HCT116 (cell line): Measurements from ENCODE around the gene SPTBN4. TPM values are rescaled to one million over a fixed set of nuclear protein-coding genes. Genes with fewer than 3 reads are reported as not detected.

Experiments used
- ATAC-seq: fragments of 200-7000 bp; cut with Tn5 transposase; 2 replicates; pipeline ENCODE4 v1.9.1; 2020; ENCODE audit warnings: mild to moderate bottlenecking, moderate library complexity
- BruUV-seq: library from RNA; stranded (reverse); fragments of 400-500 nt; replicated peaks from 2 replicates; lab custom pipeline; 2021; lab: Mats Ljungman, UMichigan
- CTCF ChIA-PET: fragments of 300-600 bp; sonication (Branson Sonifier 250); formaldehyde crosslinking; loops from one replicate; lab custom pipeline; 2021; ENCODE audit warnings: antibody characterized with exemption; lab: Charles Lee
- POLR2A ChIA-PET: fragments of 300-600, 350-600 bp; sonication (Branson Sonifier 250); formaldehyde crosslinking; loops from one replicate; lab custom pipeline; 2021; ENCODE audit warnings: antibody characterized with exemption; lab: Charles Lee
- RAD21 ChIA-PET, 2 experiments: fragments of 300-600 bp; sonication (Branson Sonifier 250); formaldehyde crosslinking; loops; one replicate each; lab custom pipeline; 2023; ENCODE audit warnings: low total read pairs in 2 of 2; ENCODE audit not compliant: uncharacterized antibody in 2 of 2, unreplicated experiment in 2 of 2, low non-redundant PET in 1 of 2; lab: Charles Lee
- DNase-seq: peaks from one replicate; pipeline ENCODE4 v3.0.0-alpha.2; 2010; ENCODE audit warnings: low read depth, low spot score
- H2AFZ ChIP-seq: fragments of 200-600 bp; shearing (Covaris generic), sonication (generic); 2 replicates; pipeline ENCODE4 v1.6.1; 2017; ENCODE audit warnings: low read depth, mixed run types, mixed read lengths, antibody characterized with exemption, low read length; ENCODE audit not compliant: poor library complexity, severe bottlenecking
- H3K27ac ChIP-seq: 2 replicates; pipeline ENCODE4 v1.5.1; 2012; ENCODE audit warnings: low read depth, low read length
- H3K27me3 ChIP-seq: fragments of 200-600 bp; sonication (generic); 2 replicates; pipeline ENCODE4 v1.6.1; 2016; ENCODE audit warnings: mixed run types, low read length, mixed read lengths; ENCODE audit not compliant: insufficient read depth
- H3K36me3 ChIP-seq, 2 experiments: fragments of 200-500 bp in 1 of 2; fragments of 200-600 bp in 1 of 2; sonication (Bioruptor generic) in 1 of 2; sonication (generic) in 1 of 2; 2 replicates each; pipeline versions ENCODE4 v1.5.1 to v1.6.1; 2014 to 2016; ENCODE audit warnings: low read length in 2 of 2, inconsistent platforms in 1 of 2, mixed read lengths in 1 of 2, mixed run types in 1 of 2; ENCODE audit not compliant: insufficient read depth in 2 of 2, control insufficient read depth in 1 of 2
- H3K4me1 ChIP-seq, 2 experiments: fragments of 200-600 bp in 1 of 2; sonication (generic) in 1 of 2; 2 replicates each; pipeline versions ENCODE4 v1.5.1 to v1.6.1; 2012 to 2017; ENCODE audit warnings: low read length in 2 of 2, inconsistent platforms in 1 of 2, mild to moderate bottlenecking in 1 of 2, mixed read lengths in 1 of 2, mixed run types in 1 of 2, moderate library complexity in 1 of 2; ENCODE audit not compliant: insufficient read depth in 2 of 2, control insufficient read depth in 1 of 2
- H3K4me2 ChIP-seq: fragments of 200-600 bp; sonication (generic); 2 replicates; pipeline ENCODE4 v1.6.1; 2017; ENCODE audit warnings: mixed run types, low read length, mixed read lengths
- H3K4me3 ChIP-seq, 2 experiments: fragments of 200-600 bp in 1 of 2; sonication (generic) in 1 of 2; replicated peaks in 1 of 2; 2 replicates each; pipeline ENCODE4 v1.5.1; 2011 to 2016; ENCODE audit warnings: low read length in 2 of 2, control low read depth in 1 of 2, low read depth in 1 of 2, mild to moderate bottlenecking in 1 of 2, mixed read lengths in 1 of 2, mixed run types in 1 of 2
- H3K79me2 ChIP-seq: fragments of 200-600 bp; sonication (generic); 2 replicates; pipeline ENCODE4 v1.6.1; 2017; ENCODE audit warnings: mild to moderate bottlenecking, mixed run types, low read length, moderate library complexity, mixed read lengths; ENCODE audit not compliant: insufficient read depth
- H3K9ac ChIP-seq: fragments of 200-600 bp; sonication (generic); 2 replicates; pipeline ENCODE4 v1.6.1; 2016; ENCODE audit warnings: low read length, mixed read lengths
- H3K9me2 ChIP-seq: fragments of 200-600 bp; sonication (generic), shearing (Covaris generic); 2 replicates; pipeline ENCODE4 v1.6.1; 2017; ENCODE audit warnings: mixed run types, mild to moderate bottlenecking, moderate library complexity; ENCODE audit not compliant: insufficient read depth
- H3K9me3 ChIP-seq, 2 experiments: fragments of 200-500 bp in 1 of 2; fragments of 200-600 bp in 1 of 2; sonication (Bioruptor generic) in 1 of 2; sonication (generic) in 1 of 2; 2 replicates each; pipeline ENCODE4 v1.6.1; 2014 to 2017; ENCODE audit warnings: low read length in 2 of 2, mixed read lengths in 2 of 2, inconsistent platforms in 1 of 2, low read depth in 1 of 2, mild to moderate bottlenecking in 1 of 2, mixed run types in 1 of 2, moderate library complexity in 1 of 2; ENCODE audit not compliant: control insufficient read depth in 1 of 2, insufficient read depth in 1 of 2
- H4K20me1 ChIP-seq: fragments of 200-600 bp; sonication (generic), shearing (Covaris generic); 2 replicates; pipeline ENCODE4 v1.6.1; 2017; ENCODE audit warnings: mixed run types, mild to moderate bottlenecking, moderate library complexity; ENCODE audit not compliant: insufficient read depth
- ATF3 ChIP-seq: IDR thresholded peaks from 2 replicates; pipeline ENCODE4 v1.6.1; 2012
- CBX3 ChIP-seq: IDR thresholded peaks from 2 replicates; pipeline ENCODE4 v1.6.1; 2012; ENCODE audit warnings: low read depth
- CEBPB ChIP-seq: IDR thresholded peaks from 2 replicates; pipeline ENCODE4 v1.6.1; 2012; ENCODE audit warnings: low read depth
- EGR1 ChIP-seq: IDR thresholded peaks from 2 replicates; pipeline ENCODE4 v1.6.1; 2012; ENCODE audit warnings: low read depth
- ELF1 ChIP-seq: IDR thresholded peaks from 2 replicates; pipeline ENCODE4 v1.6.1; 2012; ENCODE audit warnings: low read depth, borderline replicate concordance
- EZH2 ChIP-seq: fragments of 200-600 bp; sonication (generic); IDR thresholded peaks from 2 replicates; pipeline ENCODE4 v1.6.1; 2017; ENCODE audit warnings: antibody characterized with exemption, mixed run types
- MAX ChIP-seq: IDR thresholded peaks from 2 replicates; pipeline ENCODE4 v1.6.1; 2012
- POLR2A ChIP-seq: IDR thresholded peaks from 2 replicates; pipeline ENCODE4 v1.7.0; 2011; ENCODE audit warnings: borderline replicate concordance; ENCODE audit not compliant: insufficient read depth, insufficient read length; ENCODE audit errors: extremely low read depth
- POLR2AphosphoS5 ChIP-seq: IDR thresholded peaks from 2 replicates; pipeline ENCODE4 v1.6.1; 2011; ENCODE audit warnings: mild to moderate bottlenecking, low read depth, low read length, moderate library complexity
- RAD21 ChIP-seq: IDR thresholded peaks from 2 replicates; pipeline ENCODE4 v1.6.1; 2012; ENCODE audit warnings: low read depth, mild to moderate bottlenecking
- REST ChIP-seq: IDR thresholded peaks from 2 replicates; pipeline ENCODE4 v1.6.1; 2012; ENCODE audit warnings: low read depth
- SIN3A ChIP-seq: IDR thresholded peaks from 2 replicates; pipeline ENCODE4 v1.6.1; 2012; ENCODE audit warnings: low read depth
- SP1 ChIP-seq: IDR thresholded peaks from 2 replicates; pipeline ENCODE4 v1.6.1; 2012; ENCODE audit warnings: low read depth
- SRF ChIP-seq: IDR thresholded peaks from 2 replicates; pipeline ENCODE4 v1.6.1; 2012; ENCODE audit warnings: low read depth
- TCF7L2 ChIP-seq: IDR thresholded peaks from 2 replicates; pipeline ENCODE4 v1.7.0; 2011; ENCODE audit warnings: borderline replicate concordance, inconsistent platforms; ENCODE audit not compliant: insufficient read depth, insufficient read length; ENCODE audit errors: extremely low read depth
- YY1 ChIP-seq: IDR thresholded peaks from 2 replicates; pipeline ENCODE4 v1.6.1; 2011; ENCODE audit warnings: low read length, low read depth, moderate library complexity, mild to moderate bottlenecking; ENCODE audit not compliant: insufficient replicate concordance; ENCODE audit errors: extremely low read depth
- ZFX ChIP-seq: fragments of 450-650 bp; IDR thresholded peaks from 2 replicates; pipeline ENCODE4 v1.6.1; 2017
- ZNF274 ChIP-seq: fragments of 200-500 bp; sonication (Bioruptor generic); IDR thresholded peaks from 2 replicates; pipeline ENCODE4 v1.6.1; 2014; ENCODE audit warnings: mild to moderate bottlenecking, low read depth, low read length, inconsistent platforms
- intact Hi-C: fragments of 100-400 bp; cut with micrococcal nuclease; formaldehyde crosslinking; loops from 2 replicates; pipeline ENCODE4 v1.10.0; 2022
- total RNA-seq: library from RNA; stranded (reverse); gene quantifications from one replicate; pipeline ENCODE4 v1.2.1, GENCODE V29; 2021; ENCODE audit not compliant: unreplicated experiment
- TF ChIP-seq, protein P1 (sequence below), 3 experiments: fragments of 200-600 bp in 1 of 3; sonication (generic) in 1 of 3; IDR thresholded peaks in 2 of 3; conservative IDR thresholded peaks in 1 of 3; 2 replicates each; pipeline ENCODE4 v1.5.1; 2012 to 2017; ENCODE audit warnings: low read depth in 2 of 3, low read length in 2 of 3, antibody characterized with exemption in 1 of 3, borderline replicate concordance in 1 of 3, control low read depth in 1 of 3, mild to moderate bottlenecking in 1 of 3, mixed read lengths in 1 of 3, mixed run types in 1 of 3, moderate library complexity in 1 of 3; ENCODE audit not compliant: insufficient read depth in 1 of 3

The SPTBN4 gene
- total RNA-seq, 1 experiment from 2014 or later = 4.6 TPM

GRCh38 chr19:40620161-40620485 is 153.3 kb downstream of the SPTBN4 start:
- Histone ChIP-seq H3K27ac (no peak overlapping the region), H3K36me3 (peaks cover 27 to 29% of the 10 kb centered on the region in 2 experiments; a peak in 3 of 4 replicates), H4K20me1 (no peaks in the 10 kb centered on the region), H3K4me1 (peaks cover 25 to 30% of the 10 kb centered on the region in 2 experiments), H2AFZ (no peak overlapping the region), H3K9ac (no peak overlapping the region), H3K9me2 (no peaks in the 10 kb centered on the region), H3K4me3 (no peak overlapping the region), H3K79me2 (peaks cover 7% of the 10 kb centered on the region), H3K4me2 (no peak overlapping the region), H3K9me3 (no peaks in the 10 kb centered on the region), H3K27me3 (no peaks in the 10 kb centered on the region)
- no peak for TF ChIP-seq TCF7L2
- no peak for TF ChIP-seq EGR1
- TF ChIP-seq MAX = no peak
- TF ChIP-seq ATF3 = no peak
- no peak for TF ChIP-seq CEBPB
- TF ChIP-seq CBX3 = no peak
- TF ChIP-seq POLR2AphosphoS5 = no peak
- no peak for TF ChIP-seq RAD21
- TF ChIP-seq EZH2 = no peak
- TF ChIP-seq SIN3A = no peak
- TF ChIP-seq, protein P1, sequence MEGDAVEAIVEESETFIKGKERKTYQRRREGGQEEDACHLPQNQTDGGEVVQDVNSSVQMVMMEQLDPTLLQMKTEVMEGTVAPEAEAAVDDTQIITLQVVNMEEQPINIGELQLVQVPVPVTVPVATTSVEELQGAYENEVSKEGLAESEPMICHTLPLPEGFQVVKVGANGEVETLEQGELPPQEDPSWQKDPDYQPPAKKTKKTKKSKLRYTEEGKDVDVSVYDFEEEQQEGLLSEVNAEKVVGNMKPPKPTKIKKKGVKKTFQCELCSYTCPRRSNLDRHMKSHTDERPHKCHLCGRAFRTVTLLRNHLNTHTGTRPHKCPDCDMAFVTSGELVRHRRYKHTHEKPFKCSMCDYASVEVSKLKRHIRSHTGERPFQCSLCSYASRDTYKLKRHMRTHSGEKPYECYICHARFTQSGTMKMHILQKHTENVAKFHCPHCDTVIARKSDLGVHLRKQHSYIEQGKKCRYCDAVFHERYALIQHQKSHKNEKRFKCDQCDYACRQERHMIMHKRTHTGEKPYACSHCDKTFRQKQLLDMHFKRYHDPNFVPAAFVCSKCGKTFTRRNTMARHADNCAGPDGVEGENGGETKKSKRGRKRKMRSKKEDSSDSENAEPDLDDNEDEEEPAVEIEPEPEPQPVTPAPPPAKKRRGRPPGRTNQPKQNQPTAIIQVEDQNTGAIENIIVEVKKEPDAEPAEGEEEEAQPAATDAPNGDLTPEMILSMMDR (IDR thresholded peaks at IDR 0.05 in 2 of 3, conservative IDR thresholded peaks at IDR 0.05 in 1 of 3; ENCODE audit: borderline replicate concordance in 1 of 3, insufficient read depth in 1 of 3, low read depth in 2 of 3, low read length in 2 of 3) = no peak
- TF ChIP-seq YY1 = no peak
- TF ChIP-seq SP1 = no peak
- TF ChIP-seq POLR2A = no peak
- no peak for TF ChIP-seq ZNF274
- TF ChIP-seq REST = no peak
- TF ChIP-seq ZFX = no peak
- no peak for TF ChIP-seq SRF
- TF ChIP-seq ELF1 = no peak
- no TSS peak for BruUV-seq
- DNase-seq = no peak
- CTCF ChIA-PET = interaction anchor here (2.6 kb wide), 1 partner anchor 14 kb away, joined by 9 read pairs; no protein-coding TSS in a partner anchor
- RAD21 ChIA-PET = no interaction called here
- intact Hi-C loops = no loop called here
- no peak for ATAC-seq
- POLR2A ChIA-PET = no interaction called here
